WTC11 (cell line): ENCODE data around the gene ABCA1. TPM values are rescaled to one million over a fixed set of nuclear protein-coding genes. Genes with fewer than 3 reads are reported as not detected.

Source experiments
- ATAC-seq: fragments of 200-7000 bp; cut with Tn5 transposase; 2 replicates; pipeline ENCODE4 v1.10.0; 2021; ENCODE audit warnings: mild to moderate bottlenecking, moderate library complexity
- CTCF ChIA-PET: fragments of 300-600 bp; sonication (Branson Sonifier 250); formaldehyde crosslinking; loops from one replicate; lab custom pipeline; 2021; ENCODE audit warnings: antibody characterized with exemption; lab: Charles Lee
- POLR2A ChIA-PET: fragments of 350-600 bp; sonication (Branson Sonifier 250); formaldehyde crosslinking; loops from one replicate; lab custom pipeline; 2021; ENCODE audit warnings: antibody characterized with exemption; lab: Charles Lee
- DNase-seq: peaks from one replicate; pipeline ENCODE4 v3.0.0; 2021; ENCODE audit warnings: low spot score
- H3K27ac Mint-ChIP-seq: 2 replicates; pipeline ENCODE4 v1.8.0; 2021; ENCODE audit warnings: mixed read lengths
- H3K27me3 Mint-ChIP-seq: 2 replicates; pipeline ENCODE4 v1.8.0; 2021; ENCODE audit warnings: low read depth, mild to moderate bottlenecking, moderate library complexity, mixed read lengths
- H3K36me3 Mint-ChIP-seq: 2 replicates; pipeline ENCODE4 v1.8.0; 2021; ENCODE audit warnings: mixed read lengths
- H3K4me1 Mint-ChIP-seq: 2 replicates; pipeline ENCODE4 v1.8.0; 2022; ENCODE audit warnings: mixed read lengths
- H3K4me3 Mint-ChIP-seq: 2 replicates; pipeline ENCODE4 v1.8.0; 2021; ENCODE audit warnings: mild to moderate bottlenecking, moderate library complexity, mixed read lengths
- H3K9me3 Mint-ChIP-seq: 2 replicates; pipeline ENCODE4 v1.8.0; 2021; ENCODE audit warnings: mixed read lengths
- AFF4 ChIP-seq: sonication (generic); formaldehyde crosslinking; IDR thresholded peaks from 2 replicates; pipeline ENCODE4 v1.8.1; 2023; ENCODE audit warnings: mild to moderate bottlenecking, missing genetic modification reagents, borderline replicate concordance
- AR ChIP-seq: fragments of 250-450 bp; sonication (Bioruptor Pico); IDR thresholded peaks from 2 replicates; pipeline ENCODE4 v1.9.0; 2021; ENCODE audit warnings: mild to moderate bottlenecking
- ATF1 ChIP-seq: sonication (generic); formaldehyde crosslinking; IDR thresholded peaks from 2 replicates; pipeline ENCODE4 v1.8.1; 2023; ENCODE audit warnings: mild to moderate bottlenecking, moderate library complexity, missing genetic modification reagents
- ATF3 ChIP-seq: sonication (generic); formaldehyde crosslinking; conservative IDR thresholded peaks from 2 replicates; pipeline ENCODE4 v1.8.1; 2022; ENCODE audit warnings: mild to moderate bottlenecking, missing genetic modification reagents
- CBFB ChIP-seq: sonication (generic); formaldehyde crosslinking; IDR thresholded peaks from 2 replicates; pipeline ENCODE4 v1.8.1; 2022; ENCODE audit warnings: mild to moderate bottlenecking, low read depth, missing genetic modification reagents
- CDX4 ChIP-seq: fragments of 250-450 bp; sonication (Bioruptor Pico); IDR thresholded peaks from 2 replicates; pipeline ENCODE4 v1.9.0; 2021; ENCODE audit warnings: moderate library complexity, mild to moderate bottlenecking, inconsistent platforms, borderline replicate concordance
- FOXK1 ChIP-seq: sonication (generic); formaldehyde crosslinking; IDR thresholded peaks from 2 replicates; pipeline ENCODE4 v1.8.0; 2022; ENCODE audit warnings: mild to moderate bottlenecking, moderate library complexity, missing genetic modification reagents
- HMGA2 ChIP-seq: fragments of 250-450 bp; sonication (Bioruptor Pico); IDR thresholded peaks from 2 replicates; pipeline ENCODE4 v1.4.0; 2021; ENCODE audit warnings: mild to moderate bottlenecking, moderate library complexity
- HMGXB4 ChIP-seq: sonication (generic); formaldehyde crosslinking; IDR thresholded peaks from 2 replicates; pipeline ENCODE4 v1.8.1; 2023; ENCODE audit warnings: mild to moderate bottlenecking, moderate library complexity, missing genetic modification reagents
- MAX ChIP-seq: sonication (generic); formaldehyde crosslinking; IDR thresholded peaks from 2 replicates; pipeline ENCODE4 v1.8.0; 2022; ENCODE audit warnings: mild to moderate bottlenecking, missing genetic modification reagents
- MXD4 ChIP-seq: fragments of 250-450 bp; sonication (Bioruptor Pico); IDR thresholded peaks from 2 replicates; pipeline ENCODE4 v1.8.0; 2021; ENCODE audit warnings: mild to moderate bottlenecking, moderate library complexity, borderline replicate concordance
- NR2C2 ChIP-seq: sonication (generic); formaldehyde crosslinking; IDR thresholded peaks from 2 replicates; pipeline ENCODE4 v1.8.0; 2022; ENCODE audit warnings: mild to moderate bottlenecking, missing genetic modification reagents
- RELA ChIP-seq: sonication (generic); formaldehyde crosslinking; IDR thresholded peaks from 2 replicates; pipeline ENCODE4 v1.8.1; 2022; ENCODE audit warnings: missing genetic modification reagents, mild to moderate bottlenecking, borderline replicate concordance
- SP1 ChIP-seq: sonication (generic); formaldehyde crosslinking; conservative IDR thresholded peaks from 2 replicates; pipeline ENCODE4 v1.8.1; 2022; ENCODE audit warnings: missing genetic modification reagents
- TCF7 ChIP-seq: sonication (generic); formaldehyde crosslinking; IDR thresholded peaks from 2 replicates; pipeline ENCODE4 v1.8.0; 2022; ENCODE audit warnings: mild to moderate bottlenecking, low read depth, missing genetic modification reagents, moderate library complexity
- TEAD1 ChIP-seq: sonication (generic); formaldehyde crosslinking; IDR thresholded peaks from 2 replicates; pipeline ENCODE4 v1.8.0; 2022; ENCODE audit warnings: mild to moderate bottlenecking, missing genetic modification reagents
- ZBTB21 ChIP-seq: sonication (generic); formaldehyde crosslinking; IDR thresholded peaks from 2 replicates; pipeline ENCODE4 v1.8.1; 2023; ENCODE audit warnings: mild to moderate bottlenecking, missing genetic modification reagents, borderline replicate concordance
- ZNF416 ChIP-seq: fragments of 250-450 bp; sonication (Bioruptor Pico); IDR thresholded peaks from 2 replicates; pipeline ENCODE4 v1.9.0; 2021; ENCODE audit warnings: mild to moderate bottlenecking, inconsistent platforms
- ZNF425 ChIP-seq: fragments of 250-450 bp; sonication (Bioruptor Pico); conservative IDR thresholded peaks from 2 replicates; pipeline ENCODE4 v1.9.0; 2021; ENCODE audit warnings: mild to moderate bottlenecking
- total RNA-seq: library from RNA; stranded (reverse); gene quantifications from 3 replicates; pipeline ENCODE4 v1.2.3, GENCODE V29; 2021

ABCA1 gene
- total RNA-seq, 1 experiment from 2014 or later, result 7.8 TPM

GRCh38 chr9:104968025-104968982 lies 40.3 kb upstream of the ABCA1 start:
- ChIA-PET CTCF (interaction anchor here (0.6 to 2.9 kb wide), 8 partner anchors 13 to 277 kb away, joined by 3 to 21 read pairs (median 4); partner anchors contain the start of gene SLC44A1), POLR2A (interaction anchor here (0.5 to 3.9 kb wide), 10 partner anchors 13 to 276 kb away, joined by 3 to 57 read pairs (median 3); partner anchors contain the start of genes ABCA1 and SLC44A1)
- ATAC-seq (peak; percentile 84), DNase-seq (peak; percentile 86)
- Mint-ChIP-seq H3K27me3 (peaks cover 3% of the 10 kb centered on the region; the same call in 1 of the 2 replicates), H3K27ac (peak overlapping the region; percentile 63), H3K4me1 (peaks cover 33% of the 10 kb centered on the region), H3K9me3 (no peaks in the 10 kb centered on the region), H3K36me3 (no peaks in the 10 kb centered on the region), H3K4me3 (peak overlapping the region; percentile 95)
- peak; percentile 64; the same call in 1 of the 2 replicates for TF ChIP-seq MAX (CRISPR knock-in tag)
- no peak for TF ChIP-seq HMGXB4 (CRISPR knock-in tag)
- TF ChIP-seq SP1 (CRISPR knock-in tag), result peak; percentile 100
- no peak for TF ChIP-seq AR (CRISPR knock-in tag)
- TF ChIP-seq FOXK1 (CRISPR knock-in tag), result peak; percentile 87
- no peak for TF ChIP-seq TCF7 (CRISPR knock-in tag)
- TF ChIP-seq ZBTB21 (CRISPR knock-in tag), result no peak
- no peak for TF ChIP-seq CBFB (CRISPR knock-in tag)

- peaks cover 43% of the 10 kb centered on the region for H3K4me1 Mint-ChIP-seq
- ChIA-PET CTCF (no interaction called here), POLR2A (interaction anchor here (0.5 kb wide), 1 partner anchor 21 kb away, joined by 4 read pairs; no protein-coding TSS in a partner anchor)
- no peaks in the 10 kb centered on the region for H3K27me3 Mint-ChIP-seq
- no peaks in the 10 kb centered on the region for H3K36me3 Mint-ChIP-seq
- no peak overlapping the region for H3K27ac Mint-ChIP-seq
- H3K9me3 Mint-ChIP-seq, result no peaks in the 10 kb centered on the region
- H3K4me3 Mint-ChIP-seq, result no peak overlapping the region
- DNase-seq (no peak), ATAC-seq (no peak)
- TF ChIP-seq ATF3, result no peak
- no peak for TF ChIP-seq ZNF416
- no peak for TF ChIP-seq HMGA2
- no peak for TF ChIP-seq AFF4
- no peak for TF ChIP-seq RELA (CRISPR knock-in tag)
- no peak for TF ChIP-seq MXD4
- TF ChIP-seq ATF1 (CRISPR knock-in tag), result no peak
- TF ChIP-seq ZNF425, result no peak
- no peak for TF ChIP-seq NR2C2
- TF ChIP-seq CDX4 (CRISPR knock-in tag), result no peak
- no peak for TF ChIP-seq TEAD1 (CRISPR knock-in tag)
Measured at GRCh38 chr9:104963076-104963475, 35.1 kb upstream of the ABCA1 start.
